CD14-positive monocyte (primary cell): Measurements from ENCODE around the gene F10. TPM values are rescaled to one million over a fixed set of nuclear protein-coding genes. Genes with fewer than 3 reads are reported as not detected.

Experiments
- DNase-seq, 3 donors: peaks; one replicate each; pipeline ENCODE4 v3.0.0-alpha.2; 2011 to 2022
- H2AFZ ChIP-seq: 2 replicates; pipeline ENCODE4 v1.6.0; 2012; ENCODE audit warnings: mild to moderate bottlenecking, low read depth, low read length, inconsistent platforms; ENCODE audit not compliant: insufficient read depth, poor library complexity, severe bottlenecking
- H3K27ac ChIP-seq, 2 donors: 1 replicate in 1 of 2; 2 replicates in 1 of 2; pipeline ENCODE4 v1.5.1; 2012 to 2013; ENCODE audit warnings: low read length in 2 of 2, control low read depth in 1 of 2, inconsistent platforms in 1 of 2, low read depth in 1 of 2, mild to moderate bottlenecking in 1 of 2
- H3K27me3 ChIP-seq, 2 donors: one replicate each; pipeline versions ENCODE4 v1.6.0 to v1.6.1; 2011 to 2013; ENCODE audit warnings: low read length in 2 of 2; ENCODE audit not compliant: control insufficient read depth in 2 of 2, insufficient read depth in 2 of 2
- H3K36me3 ChIP-seq, 2 donors: replicated peaks in 1 of 2; 1 replicate in 1 of 2; 2 replicates in 1 of 2; pipeline versions ENCODE4 v1.5.1 to v1.6.1; 2012 to 2013; ENCODE audit warnings: low read length in 2 of 2, control low read depth in 1 of 2, inconsistent platforms in 1 of 2, mild to moderate bottlenecking in 1 of 2; ENCODE audit not compliant: insufficient read depth in 2 of 2, control insufficient read depth in 1 of 2
- H3K4me1 ChIP-seq, 2 donors: 1 replicate in 1 of 2; 2 replicates in 1 of 2; pipeline versions ENCODE4 v1.5.1 to v1.6.1; 2012 to 2013; ENCODE audit warnings: low read length in 2 of 2, control low read depth in 1 of 2, inconsistent platforms in 1 of 2, mild to moderate bottlenecking in 1 of 2, moderate library complexity in 1 of 2; ENCODE audit not compliant: insufficient read depth in 2 of 2, control insufficient read depth in 1 of 2
- H3K4me2 ChIP-seq: replicated peaks from 2 replicates; pipeline ENCODE3; 2012; ENCODE audit warnings: low read length, moderate library complexity, mild to moderate bottlenecking; ENCODE audit not compliant: poor library complexity, severe bottlenecking; ENCODE audit errors: extremely low read depth
- H3K4me3 ChIP-seq, 3 experiments: fragments of 200-600 bp in 1 of 3; sonication (generic) in 1 of 3; replicated peaks in 1 of 3; 1 replicate in 2 of 3; 2 replicates in 1 of 3; pipeline ENCODE4 v1.5.1; 2011 to 2013; ENCODE audit warnings: low read length in 3 of 3, mild to moderate bottlenecking in 3 of 3, control low read depth in 2 of 3, low read depth in 2 of 3, inconsistent platforms in 1 of 3, moderate library complexity in 1 of 3
- H3K79me2 ChIP-seq: 2 replicates; pipeline ENCODE4 v1.6.0; 2012; ENCODE audit warnings: mild to moderate bottlenecking, control low read depth, inconsistent platforms, low read length, moderate library complexity; ENCODE audit not compliant: insufficient read depth
- H3K9ac ChIP-seq: 2 replicates; pipeline ENCODE4 v1.6.0; 2017; ENCODE audit warnings: low read length, mild to moderate bottlenecking; ENCODE audit not compliant: insufficient read depth, poor library complexity, severe bottlenecking
- H3K9me3 ChIP-seq, 2 donors: replicated peaks in 1 of 2; 1 replicate in 1 of 2; 2 replicates in 1 of 2; pipeline versions ENCODE4 v1.5.1 to v1.6.1; 2012 to 2013; ENCODE audit warnings: low read length in 2 of 2, control low read depth in 1 of 2; ENCODE audit not compliant: control insufficient read depth in 1 of 2, insufficient read depth in 1 of 2
- H4K20me1 ChIP-seq: 2 replicates; pipeline ENCODE4 v1.6.0; 2012; ENCODE audit warnings: mild to moderate bottlenecking, low read length, control low read depth, moderate library complexity; ENCODE audit not compliant: insufficient read depth
- H3K27ac Mint-ChIP-seq, 7 donors: one replicate each; pipeline ENCODE4 v1.8.0; 2020; ENCODE audit warnings: mild to moderate bottlenecking in 7 of 7, mixed read lengths in 7 of 7, moderate library complexity in 6 of 7, inconsistent platforms in 2 of 7
- H3K27me3 Mint-ChIP-seq, 3 donors: one replicate each; pipeline ENCODE4 v1.8.0; 2021 to 2022; ENCODE audit warnings: low read depth in 3 of 3, mild to moderate bottlenecking in 3 of 3, mixed read lengths in 3 of 3, moderate library complexity in 3 of 3, inconsistent platforms in 1 of 3
- H3K36me3 Mint-ChIP-seq, 2 donors: one replicate each; pipeline ENCODE4 v1.8.0; 2020; ENCODE audit warnings: mixed read lengths in 2 of 2, inconsistent platforms in 1 of 2, mild to moderate bottlenecking in 1 of 2
- H3K4me1 Mint-ChIP-seq: one replicate; pipeline ENCODE4 v1.8.0; 2020; ENCODE audit warnings: mild to moderate bottlenecking, mixed read lengths
- H3K4me3 Mint-ChIP-seq, 2 donors: one replicate each; pipeline ENCODE4 v1.8.0; 2020; ENCODE audit warnings: mild to moderate bottlenecking in 2 of 2, mixed read lengths in 2 of 2, moderate library complexity in 1 of 2
- H3K9me3 Mint-ChIP-seq, 7 donors: one replicate each; pipeline ENCODE4 v1.8.0; 2020 to 2022; ENCODE audit warnings: mixed read lengths in 7 of 7, mild to moderate bottlenecking in 6 of 7, moderate library complexity in 6 of 7, inconsistent platforms in 2 of 7
- CTCF ChIP-seq: fragments of 200-600 bp; IDR thresholded peaks from one replicate; pipeline ENCODE4 v1.8.0; 2022; ENCODE audit warnings: antibody characterized with exemption, mild to moderate bottlenecking
- WGBS: methylation state at CpG from one replicate; pipeline ENCODE4 v1.1.5; 2013; ENCODE audit warnings: missing lambda C conversion rate; ENCODE audit not compliant: insufficient coverage; 5-methylcytosine and 5-hydroxymethylcytosine counted together
- intact Hi-C, 2 donors: fragments of 100-400 bp; cut with micrococcal nuclease; formaldehyde crosslinking; loops; one replicate each; pipeline versions ENCODE4 v1.15.0 to v1.15.1; 2023
- polyA plus RNA-seq, 3 donors: library from polyadenylated mRNA; depleted of rRNA in 1 of 3; unstranded in 2 of 3; stranded (reverse) in 1 of 3; fragments of 300-500 nt in 2 of 3; fragments of >200 nt in 1 of 3; fragmentation: Illumina TruSeq in 2 of 3; gene quantifications; 1 replicate in 2 of 3; 2 replicates in 1 of 3; pipeline ENCODE4 v1.2.3, GENCODE V29; 2012 to 2021

Gene F10
- polyA plus RNA-seq, 3 donors, result not detected

GRCh38 chr13:113091211-113091771 is 31.3 kb upstream of the F10 start:
- no peak overlapping the region for H3K27ac ChIP-seq
- Mint-ChIP-seq H3K36me3 (no peaks in the 10 kb centered on the region), H3K4me3 (no peak overlapping the region), H3K27ac (no peak overlapping the region), H3K27me3 (peaks cover 0 to 4% (median 0%) of the 10 kb centered on the region in 3 donors), H3K9me3 (no peaks in the 10 kb centered on the region), H3K4me1 (no peaks in the 10 kb centered on the region)
- H3K4me1 ChIP-seq, result no peaks in the 10 kb centered on the region
- H4K20me1 ChIP-seq, result no peaks in the 10 kb centered on the region
- no peak overlapping the region for H3K9ac ChIP-seq
- 92% methylated on average over 30 of the region's 30 CpGs for WGBS
- no peak for DNase-seq
- H2AFZ ChIP-seq, result no peak overlapping the region
- H3K4me2 ChIP-seq, result no peak overlapping the region
- no peaks in the 10 kb centered on the region for H3K9me3 ChIP-seq
- no peaks in the 10 kb centered on the region for H3K36me3 ChIP-seq
- H3K27me3 ChIP-seq, result no peaks in the 10 kb centered on the region
- intact Hi-C loops, result no loop called here
- H3K4me3 ChIP-seq, result no peak overlapping the region
- no peak for TF ChIP-seq CTCF
- no peaks in the 10 kb centered on the region for H3K79me2 ChIP-seq

GRCh38 chr13:113091891-113092775 is 30.5 kb upstream of the F10 start:
- no peak overlapping the region for H3K27ac Mint-ChIP-seq
- Histone ChIP-seq H3K9ac (no peak overlapping the region), H3K36me3 (no peaks in the 10 kb centered on the region), H3K27me3 (no peaks in the 10 kb centered on the region), H3K4me2 (no peak overlapping the region), H3K4me1 (no peaks in the 10 kb centered on the region), H4K20me1 (no peaks in the 10 kb centered on the region), H3K27ac (no peak overlapping the region), H3K79me2 (no peaks in the 10 kb centered on the region), H3K9me3 (no peaks in the 10 kb centered on the region), H2AFZ (no peak overlapping the region), H3K4me3 (no peak overlapping the region)
- intact Hi-C loops, result no loop called here
- 93% methylated on average over 31 of the region's 33 CpGs for WGBS
- DNase-seq, result no peak
- no peaks in the 10 kb centered on the region for H3K36me3 Mint-ChIP-seq
- TF ChIP-seq CTCF, result no peak
- no peak overlapping the region for H3K4me3 Mint-ChIP-seq
- H3K4me1 Mint-ChIP-seq, result no peaks in the 10 kb centered on the region
- H3K9me3 Mint-ChIP-seq, result no peaks in the 10 kb centered on the region
- peaks cover 0 to 4% (median 0%) of the 10 kb centered on the region in 3 donors for H3K27me3 Mint-ChIP-seq
